Small intestine (tissue), 7 donors: ENCODE data around the gene RNF19B. TPM values are rescaled to one million over a fixed set of nuclear protein-coding genes. Genes with fewer than 3 reads are reported as not detected.
"Not testable (repeated sequence)": the region's sequence is repeated elsewhere in the genome, so short reads cannot be mapped to it uniquely, and the experiment has no call there.

Source experiments
- DNase-seq, 2 donors: peaks; one replicate each; pipeline versions ENCODE4 v3.0.0 to v3.0.0-alpha.2; 2013
- FAIRE-seq: peaks from 2 replicates; lab custom pipeline; 2012; peaks lifted over from hg19 to GRCh38; lab: Jason Lieb, UNC
- H3K27ac ChIP-seq, 3 donors: one replicate each; pipeline ENCODE4 v1.5.1; 2013; ENCODE audit warnings: low read length in 2 of 3, mild to moderate bottlenecking in 2 of 3, control low read depth in 1 of 3, inconsistent platforms in 1 of 3, low read depth in 1 of 3, moderate library complexity in 1 of 3
- H3K27me3 ChIP-seq, 3 donors: one replicate each; pipeline ENCODE4 v1.6.1; 2013; ENCODE audit warnings: low read length in 3 of 3, inconsistent platforms in 1 of 3; ENCODE audit not compliant: control insufficient read depth in 3 of 3, insufficient read depth in 3 of 3
- H3K36me3 ChIP-seq, 3 donors: one replicate each; pipeline ENCODE4 v1.6.1; 2013; ENCODE audit warnings: low read length in 3 of 3, inconsistent platforms in 1 of 3, low read depth in 1 of 3, mild to moderate bottlenecking in 1 of 3, moderate library complexity in 1 of 3; ENCODE audit not compliant: control insufficient read depth in 3 of 3, insufficient read depth in 2 of 3
- H3K4me1 ChIP-seq, 3 donors: one replicate each; pipeline ENCODE4 v1.6.1; 2013; ENCODE audit warnings: low read length in 2 of 3, inconsistent platforms in 1 of 3, low read depth in 1 of 3, mild to moderate bottlenecking in 1 of 3, moderate library complexity in 1 of 3; ENCODE audit not compliant: control insufficient read depth in 3 of 3, insufficient read depth in 2 of 3
- H3K4me3 ChIP-seq, 3 donors: one replicate each; pipeline ENCODE4 v1.5.1; 2013; ENCODE audit warnings: low read length in 3 of 3, control low read depth in 1 of 3, inconsistent platforms in 1 of 3, low read depth in 1 of 3, mild to moderate bottlenecking in 1 of 3, moderate library complexity in 1 of 3
- H3K9me3 ChIP-seq, 2 donors: one replicate each; pipeline ENCODE4 v1.6.1; 2013; ENCODE audit warnings: low read depth in 1 of 2, low read length in 1 of 2; ENCODE audit not compliant: control insufficient read depth in 2 of 2, insufficient read depth in 1 of 2
- WGBS, 3 donors: extraction: QIAGEN DNeasy Blood & Tissue Kit; methylation state at CpG; one replicate each; pipeline ENCODE4 v1.1.7; 2013; 5-methylcytosine and 5-hydroxymethylcytosine counted together
- polyA plus RNA-seq, 4 donors: library from polyadenylated mRNA; stranded (reverse) in 3 of 4; unstranded in 1 of 4; fragments of 200-250 nt in 3 of 4; fragments of 120-200 nt in 1 of 4; gene quantifications; one replicate each; pipeline versions ENCODE4 v1.2.1 to v1.2.3, GENCODE V29; 2013
- donor health status: healthy with polysubstance abuse.
- donor health status: control.
- donor health status: control.
- donor health status: Bipolar disorder and iron deficiency.
- donor health status: healthy.

Gene RNF19B
- polyA plus RNA-seq, 4 donors: 20.8 to 29.2 (median 28.9) TPM

DNA sequence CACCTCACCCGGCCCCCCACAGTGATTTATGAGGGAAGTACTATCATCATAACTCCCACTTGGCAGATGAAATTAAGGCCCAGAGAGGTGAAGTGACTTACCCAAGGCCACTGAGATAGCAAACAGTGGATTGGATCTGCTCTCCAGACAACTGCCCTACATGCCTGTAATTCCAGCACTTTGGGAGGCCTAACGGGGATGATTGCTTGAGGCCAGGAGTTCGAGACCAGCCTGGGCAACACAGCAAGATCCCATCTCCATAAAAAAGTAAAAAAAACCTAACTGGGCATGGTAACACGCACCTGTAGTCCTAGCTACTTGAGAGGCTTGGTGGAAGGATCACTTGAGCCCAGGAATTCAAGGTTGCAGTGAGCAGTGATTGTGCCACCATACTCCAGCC lies 14.2 kb upstream of the RNF19B start:
- 91 to 95% (median 91%) methylated on average over 4 of the region's 4 CpGs for WGBS, 3 donors
- Histone ChIP-seq H3K27ac (no peak overlapping the region), H3K9me3 (peaks cover 0 to 2% of the 10 kb centered on the region in 2 donors), H3K4me1 (peaks cover 0 to 14% (median 0%) of the 10 kb centered on the region in 3 donors), H3K27me3 (no peaks in the 10 kb centered on the region), H3K4me3 (no peak overlapping the region), H3K36me3 (no peaks in the 10 kb centered on the region)
- DNase-seq (no peak), FAIRE-seq (no peak)

DNA sequence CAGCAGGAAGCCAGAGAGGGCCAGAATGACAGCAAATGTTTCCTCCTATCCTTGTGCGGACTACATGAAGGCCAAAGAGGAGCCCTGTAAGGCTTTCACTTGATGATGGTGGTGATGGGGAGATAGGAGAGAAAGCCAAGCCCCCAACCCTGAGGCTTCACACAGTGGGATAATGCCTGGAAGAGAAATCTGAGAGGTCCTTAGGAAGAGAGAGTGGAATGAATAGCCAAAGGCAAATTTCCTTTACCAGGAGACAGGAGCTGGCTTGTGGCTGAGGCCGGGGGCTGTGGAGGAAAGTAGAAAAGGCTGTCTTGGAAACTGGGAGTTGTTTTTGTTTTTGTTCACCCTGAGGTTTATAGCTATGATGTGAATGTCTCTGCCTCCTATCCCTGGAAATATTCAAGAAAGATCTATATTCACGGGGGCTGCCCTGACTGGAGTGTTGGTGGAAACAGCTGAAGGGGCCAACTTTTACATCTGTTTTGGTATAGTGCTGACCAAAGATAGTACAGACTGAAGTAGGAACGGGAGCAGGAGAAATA lies 13.0 kb upstream of the RNF19B start:
- 82 to 90% (median 90%) methylated on average over 4 of the region's 4 CpGs for WGBS, 3 donors
- no peak overlapping the region for H3K27ac ChIP-seq
- H3K4me3 ChIP-seq: no peak overlapping the region
- peaks cover 0 to 14% (median 0%) of the 10 kb centered on the region in 3 donors for H3K4me1 ChIP-seq
- no peaks in the 10 kb centered on the region for H3K36me3 ChIP-seq
- DNase-seq (no peak), FAIRE-seq (no peak)
- H3K9me3 ChIP-seq: peaks cover 0 to 2% of the 10 kb centered on the region in 2 donors
- peaks cover 0 to 3% (median 0%) of the 10 kb centered on the region in 3 donors for H3K27me3 ChIP-seq

DNA sequence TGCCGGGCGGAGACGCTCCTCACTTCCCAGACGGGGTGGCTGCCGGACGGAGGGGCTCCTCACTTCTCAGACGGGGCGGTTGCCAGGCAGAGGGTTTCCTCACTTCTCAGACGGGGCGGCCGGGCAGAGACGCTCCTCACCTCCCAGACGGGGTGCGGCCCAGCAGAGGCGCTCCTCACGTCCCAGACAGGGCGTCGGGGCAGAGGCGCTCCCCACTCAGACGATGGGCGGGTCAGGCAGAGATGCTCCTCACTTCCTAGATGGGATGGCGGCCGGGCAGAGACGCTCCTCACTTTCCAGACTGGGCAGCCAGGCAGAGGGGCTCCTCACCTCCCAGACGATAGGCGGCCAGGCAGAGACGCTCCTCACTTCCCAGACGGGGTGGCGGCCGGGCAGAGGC lies 10.4 kb upstream of the RNF19B start:
- not testable (repeated sequence) for H3K4me1 ChIP-seq, H3K4me3 ChIP-seq, DNase-seq, H3K9me3 ChIP-seq, H3K27ac ChIP-seq, H3K36me3 ChIP-seq, FAIRE-seq
- H3K27me3 ChIP-seq: peaks cover 0 to 17% (median 0%) of the 10 kb centered on the region in 3 donors
- whole genome bisulfite sequencing, 3 donors: 80 to 96% (median 87%) methylated on average over 16 to 24 of the region's 30 CpGs

DNA sequence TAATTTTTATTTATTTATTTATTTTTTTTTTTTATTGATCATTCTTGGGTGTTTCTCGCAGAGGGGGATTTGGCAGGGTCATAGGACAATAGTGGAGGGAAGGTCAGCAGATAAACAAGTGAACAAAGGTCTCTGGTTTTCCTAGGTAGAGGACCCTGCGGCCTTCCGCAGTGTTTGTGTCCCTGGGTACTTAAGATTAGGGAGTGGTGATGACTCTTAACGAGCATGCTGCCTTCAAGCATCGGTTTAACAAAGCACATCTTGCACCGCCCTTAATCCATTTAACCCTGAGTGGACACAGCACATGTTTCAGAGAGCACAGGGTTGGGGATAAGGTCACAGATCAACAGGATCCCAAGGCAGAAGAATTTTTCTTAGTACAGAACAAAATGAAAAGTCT lies 8.8 kb upstream of the RNF19B start:
- FAIRE-seq: not testable (repeated sequence)

DNA sequence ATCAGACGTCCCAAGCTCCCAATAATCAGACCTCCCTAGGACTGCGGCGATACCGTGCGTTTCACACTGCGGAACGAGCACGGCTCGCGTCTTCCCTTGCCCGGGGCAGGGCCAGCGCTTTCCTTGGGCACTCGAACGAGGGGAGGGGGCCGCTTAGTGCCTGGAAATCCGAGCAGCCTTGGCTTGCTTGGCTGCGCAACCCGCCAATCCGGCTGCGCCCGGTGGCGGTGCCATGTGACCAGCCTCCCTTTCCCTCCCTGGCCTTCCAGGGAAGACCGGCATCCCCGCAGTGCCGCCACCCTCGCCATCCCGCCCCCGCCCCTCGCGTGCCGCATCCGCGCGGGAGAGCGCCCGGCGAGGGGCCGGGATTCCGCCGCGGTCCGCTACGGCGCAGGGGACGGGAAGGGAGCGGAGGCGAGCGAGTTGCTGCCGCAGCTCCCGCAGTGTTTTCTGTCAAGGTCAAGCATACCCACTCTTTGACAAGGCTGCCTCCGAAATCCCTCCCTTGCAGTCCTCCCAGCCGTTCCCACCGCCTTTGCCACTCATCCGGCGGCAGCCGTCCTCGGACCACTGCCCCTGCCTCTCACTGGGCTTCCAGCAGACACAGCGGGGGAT lies 8.3 kb upstream of the RNF19B start:
- Histone ChIP-seq H3K4me1 (no peaks in the 10 kb centered on the region), H3K27ac (no peak overlapping the region), H3K4me3 (peak overlapping the region; percentile 26 to 47 (median 44)), H3K27me3 (peaks cover 0 to 17% (median 0%) of the 10 kb centered on the region in 3 donors), H3K9me3 (no peaks in the 10 kb centered on the region), H3K36me3 (no peaks in the 10 kb centered on the region)
- 2 to 5% (median 3%) methylated on average over 53 to 58 of the region's 58 CpGs for WGBS, 3 donors
- FAIRE-seq: no peak
- peak; percentile 46 to 75 for DNase-seq

More for the DNA sequence above, 8.8 kb upstream of the RNF19B start:
- not testable (repeated sequence) for DNase-seq, H3K36me3 ChIP-seq, H3K9me3 ChIP-seq, H3K27ac ChIP-seq, H3K4me1 ChIP-seq
- WGBS, 3 donors: 13 to 46% (median 36%) methylated on average over 2 to 4 of the region's 6 CpGs
- H3K4me3 ChIP-seq: peak overlapping the region in 1 of 3 donors; percentile 44
- H3K27me3 ChIP-seq: peaks cover 0 to 17% (median 0%) of the 10 kb centered on the region in 3 donors

DNA sequence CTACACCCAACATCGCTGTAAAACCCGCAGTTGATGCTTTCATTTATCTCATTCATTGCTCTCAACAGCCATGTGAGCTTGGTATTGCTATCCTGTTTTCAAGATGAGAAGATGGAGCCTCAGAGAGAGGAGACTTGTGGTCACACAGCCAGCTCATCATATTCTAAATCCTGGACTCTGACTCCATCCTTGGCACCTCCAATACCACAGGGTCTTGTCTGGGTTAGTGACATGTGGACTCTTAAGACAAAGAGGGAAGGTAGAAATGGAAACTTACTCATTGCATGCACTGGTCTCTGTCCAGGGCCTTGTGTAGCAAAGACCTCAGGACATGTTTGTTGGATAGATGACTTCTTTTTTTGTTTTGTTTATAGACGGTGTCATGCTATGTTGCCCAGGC lies 7.0 kb upstream of the RNF19B start:
- Histone ChIP-seq H3K9me3 (no peaks in the 10 kb centered on the region), H3K27me3 (peaks cover 0 to 17% (median 0%) of the 10 kb centered on the region in 3 donors), H3K4me3 (no peak overlapping the region), H3K27ac (no peak overlapping the region), H3K4me1 (no peaks in the 10 kb centered on the region), H3K36me3 (no peaks in the 10 kb centered on the region)
- DNase-seq: no peak
- FAIRE-seq: no peak
- WGBS, 3 donors: 90 to 95% (median 93%) methylated on average over 3 of the region's 3 CpGs

DNA sequence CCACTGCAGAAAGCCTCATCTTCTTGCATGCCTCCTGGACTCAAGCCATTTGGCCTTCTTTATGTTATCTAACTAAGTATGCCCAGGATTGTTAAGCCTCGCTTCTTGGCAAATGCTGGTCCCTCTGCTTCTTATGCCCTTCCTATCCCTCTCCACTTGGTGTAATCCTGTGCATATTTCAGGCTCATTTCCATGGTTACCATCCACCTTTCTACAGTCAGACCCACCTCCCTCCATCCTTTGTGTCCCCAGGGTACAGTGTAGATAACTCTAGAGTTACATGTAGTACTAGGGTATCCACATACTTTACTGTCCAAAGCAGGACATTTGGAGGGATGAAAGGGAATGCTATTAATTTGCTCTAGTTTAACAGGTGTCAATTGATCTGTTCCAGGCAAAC lies 6.5 kb upstream of the RNF19B start:
- Histone ChIP-seq H3K4me1 (no peaks in the 10 kb centered on the region), H3K36me3 (no peaks in the 10 kb centered on the region), H3K9me3 (no peaks in the 10 kb centered on the region), H3K4me3 (no peak overlapping the region), H3K27me3 (peaks cover 0 to 17% (median 0%) of the 10 kb centered on the region in 3 donors), H3K27ac (no peak overlapping the region)
- DNase-seq (no peak), FAIRE-seq (no peak)
- 92 to 96% (median 94%) methylated on average over 1 of the region's 1 CpG for WGBS, 3 donors

DNA sequence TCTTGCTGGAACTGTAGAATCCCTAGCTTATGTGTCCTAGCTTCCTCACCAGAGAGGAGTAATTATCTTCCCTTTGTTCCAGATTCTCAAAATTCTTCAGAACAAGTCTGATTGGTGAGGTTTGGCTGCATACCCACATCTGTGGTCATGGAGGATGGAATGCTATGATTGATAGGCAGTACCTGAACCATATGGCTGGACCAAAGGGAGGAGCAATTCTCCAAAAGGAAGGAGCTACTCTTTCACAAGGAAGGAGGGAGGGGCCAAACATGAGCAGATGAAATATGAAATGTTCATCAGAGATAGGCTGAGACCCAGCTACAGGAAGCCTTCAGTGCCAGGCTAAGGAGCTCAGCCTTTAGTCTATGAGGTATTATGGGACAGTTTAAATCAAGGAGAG lies 5.0 kb upstream of the RNF19B start:
- H3K4me3 ChIP-seq: no peak overlapping the region
- FAIRE-seq: no peak

More for the DNA sequence above, 5.0 kb upstream of the RNF19B start:
- no peaks in the 10 kb centered on the region for H3K36me3 ChIP-seq
- DNase-seq: no peak
- no peak overlapping the region for H3K27ac ChIP-seq
- peaks cover 0 to 17% (median 0%) of the 10 kb centered on the region in 3 donors for H3K27me3 ChIP-seq
- H3K9me3 ChIP-seq: no peaks in the 10 kb centered on the region
- H3K4me1 ChIP-seq: no peaks in the 10 kb centered on the region
